ENCODE results near the gene TSPOAP1.

GRCh38 chr17:58315750-58316149 is 12.8 kb downstream of the TSPOAP1 start:
- TF ChIP-seq CTCF (IDR thresholded peaks at IDR 0.05) (no peak), POLR2A (IDR thresholded peaks at IDR 0.05) (no peak), POLR2AphosphoS5 (IDR thresholded peaks at IDR 0.05) (no peak)
